Vagina (tissue), 2 donors: Measurements from ENCODE around the gene ELK3.

Source experiments
- POLR2A ChIP-seq, 2 donors: fragments of 450-650 bp; IDR thresholded peaks; one replicate each; pipeline ENCODE4 v1.6.1; 2017; ENCODE audit warnings: antibody characterized with exemption in 2 of 2, mild to moderate bottlenecking in 2 of 2, moderate library complexity in 2 of 2
- TF ChIP-seq, protein P1 (sequence below), 3 experiments: fragments of 450-650 bp in 2 of 3; fragments of 200-600 bp in 1 of 3; sonication (generic) in 1 of 3; IDR thresholded peaks; one replicate each; pipeline ENCODE4 v1.5.1; 2017 to 2019; ENCODE audit warnings: antibody characterized with exemption in 3 of 3, mild to moderate bottlenecking in 2 of 3, moderate library complexity in 2 of 3

DNA sequence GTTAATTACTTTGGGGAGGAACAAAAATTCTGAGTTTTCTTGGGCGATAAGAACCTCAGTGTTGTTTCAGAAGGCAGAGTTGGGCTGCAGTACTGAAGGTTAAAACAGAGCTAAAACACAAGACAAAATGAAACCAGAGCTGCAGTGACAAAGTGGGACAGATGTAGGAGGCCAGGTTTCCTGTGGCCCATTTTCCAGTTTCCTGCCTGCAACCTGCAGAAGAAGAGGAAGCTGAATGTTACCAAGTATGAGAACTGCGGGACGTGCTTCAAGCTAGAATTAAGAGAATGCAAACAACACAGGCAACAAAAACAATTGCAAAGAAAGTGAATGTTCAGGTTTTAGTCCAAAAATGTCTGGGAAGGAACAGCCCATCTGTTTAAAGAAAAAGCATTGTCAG, 17.8 kb downstream of the ELK3 start:
- no peak for TF ChIP-seq POLR2A (IDR thresholded peaks at IDR 0.05)
- TF ChIP-seq, protein P1, sequence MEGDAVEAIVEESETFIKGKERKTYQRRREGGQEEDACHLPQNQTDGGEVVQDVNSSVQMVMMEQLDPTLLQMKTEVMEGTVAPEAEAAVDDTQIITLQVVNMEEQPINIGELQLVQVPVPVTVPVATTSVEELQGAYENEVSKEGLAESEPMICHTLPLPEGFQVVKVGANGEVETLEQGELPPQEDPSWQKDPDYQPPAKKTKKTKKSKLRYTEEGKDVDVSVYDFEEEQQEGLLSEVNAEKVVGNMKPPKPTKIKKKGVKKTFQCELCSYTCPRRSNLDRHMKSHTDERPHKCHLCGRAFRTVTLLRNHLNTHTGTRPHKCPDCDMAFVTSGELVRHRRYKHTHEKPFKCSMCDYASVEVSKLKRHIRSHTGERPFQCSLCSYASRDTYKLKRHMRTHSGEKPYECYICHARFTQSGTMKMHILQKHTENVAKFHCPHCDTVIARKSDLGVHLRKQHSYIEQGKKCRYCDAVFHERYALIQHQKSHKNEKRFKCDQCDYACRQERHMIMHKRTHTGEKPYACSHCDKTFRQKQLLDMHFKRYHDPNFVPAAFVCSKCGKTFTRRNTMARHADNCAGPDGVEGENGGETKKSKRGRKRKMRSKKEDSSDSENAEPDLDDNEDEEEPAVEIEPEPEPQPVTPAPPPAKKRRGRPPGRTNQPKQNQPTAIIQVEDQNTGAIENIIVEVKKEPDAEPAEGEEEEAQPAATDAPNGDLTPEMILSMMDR (IDR thresholded peaks at IDR 0.05), result no peak
